NAMALWA (cell line): Measurements from ENCODE around the gene OR7C1.
"Not testable (repeated sequence)": the region's sequence is repeated elsewhere in the genome, so short reads cannot be mapped to it uniquely, and the experiment has no call there.

Experiments used
- DNase-seq: peaks from one replicate; pipeline ENCODE4 v3.0.0-alpha.2; 2015; ENCODE audit warnings: low spot score

The OR7C1 gene

GRCh38 chr19:14784730-14785101, 50.3 kb downstream of the OR7C1 start:
- not testable (repeated sequence) for DNase-seq

- DNase-seq: not testable (repeated sequence)
Observed at GRCh38 chr19:14783410-14783998, 51.5 kb downstream of the OR7C1 start.

- DNase-seq: no peak
Observed at GRCh38 chr19:14782626-14783409, 52.2 kb downstream of the OR7C1 start.

- not testable (repeated sequence) for DNase-seq
Observed at GRCh38 chr19:14781713-14782536, 53.1 kb downstream of the OR7C1 start.

GRCh38 chr19:14780622-14781225, 54.3 kb downstream of the OR7C1 start:
- DNase-seq: not testable (repeated sequence)

- no peak for DNase-seq
Observed at GRCh38 chr19:14779151-14779550, 55.8 kb downstream of the OR7C1 start.

- DNase-seq: not testable (repeated sequence)
Observed at GRCh38 chr19:14778110-14778845, 56.7 kb downstream of the OR7C1 start, which contains the start of gene ADGRE2. ADGRE2 (minus strand) TSS chr19:14778560; CDS start chr19:14776756, 1,804 bp downstream.

- not testable (repeated sequence) for DNase-seq
Observed at GRCh38 chr19:14777645-14778044, 57.3 kb downstream of the OR7C1 start.

- no peak for DNase-seq
Observed at GRCh38 chr19:14775869-14776586, 59.0 kb downstream of the OR7C1 start.

GRCh38 chr19:14775326-14775725, 59.7 kb downstream of the OR7C1 start:
- DNase-seq: not testable (repeated sequence)

- no peak for DNase-seq
Observed at GRCh38 chr19:14774373-14774772, 60.6 kb downstream of the OR7C1 start.

- DNase-seq: not testable (repeated sequence)
Observed at GRCh38 chr19:14773722-14774121, 61.3 kb downstream of the OR7C1 start.

- no peak for DNase-seq
Observed at GRCh38 chr19:14772995-14773394, 62.0 kb downstream of the OR7C1 start.

GRCh38 chr19:14772467-14772866, 62.5 kb downstream of the OR7C1 start:
- DNase-seq: no peak

GRCh38 chr19:14770944-14771839, 63.8 kb downstream of the OR7C1 start:
- no peak for DNase-seq

- no peak for DNase-seq
Observed at GRCh38 chr19:14770136-14770535, 64.8 kb downstream of the OR7C1 start.

GRCh38 chr19:14769201-14769600, 65.8 kb downstream of the OR7C1 start:
- DNase-seq: no peak

GRCh38 chr19:14768001-14768400, 67.0 kb downstream of the OR7C1 start:
- no peak for DNase-seq

GRCh38 chr19:14767466-14767971, 67.5 kb downstream of the OR7C1 start:
- DNase-seq: no peak

GRCh38 chr19:14765841-14766240, 69.1 kb downstream of the OR7C1 start:
- DNase-seq: not testable (repeated sequence)
